GM21447 (cell line): ENCODE measurements around the gene CTNNA3.

Experiments used
- ATAC-seq: cut with Tn5 transposase; IDR thresholded peaks from one replicate; pipeline ENCODE4 v1.9.1; 2021; ENCODE audit not compliant: unreplicated experiment

The CTNNA3 gene

DNA sequence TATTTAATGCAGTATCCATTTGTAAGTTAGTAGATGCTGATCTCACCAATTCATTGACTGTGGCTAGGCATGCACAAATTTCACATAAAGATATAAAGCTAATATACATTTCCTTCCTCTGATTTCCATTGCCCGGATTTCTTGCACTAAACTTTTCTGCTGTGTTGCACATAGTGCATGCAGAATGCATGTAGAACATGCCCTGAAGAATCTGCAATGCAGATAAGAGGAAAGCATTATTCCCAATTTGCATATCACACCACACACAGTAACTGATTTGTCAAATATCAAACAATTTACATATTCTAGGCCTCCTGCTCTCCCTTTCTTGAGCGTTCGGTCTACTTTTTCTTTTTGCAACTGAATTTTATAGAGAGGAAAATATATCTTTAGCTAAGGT is 646.0 kb downstream of the CTNNA3 start:
- ATAC-seq, result no peak

- no peak for ATAC-seq
Measured at GRCh38 chr10:67046507-67046906, 649.5 kb downstream of the CTNNA3 start.

GRCh38 chr10:67045404-67045803 is 650.6 kb downstream of the CTNNA3 start:
- no peak for ATAC-seq

DNA sequence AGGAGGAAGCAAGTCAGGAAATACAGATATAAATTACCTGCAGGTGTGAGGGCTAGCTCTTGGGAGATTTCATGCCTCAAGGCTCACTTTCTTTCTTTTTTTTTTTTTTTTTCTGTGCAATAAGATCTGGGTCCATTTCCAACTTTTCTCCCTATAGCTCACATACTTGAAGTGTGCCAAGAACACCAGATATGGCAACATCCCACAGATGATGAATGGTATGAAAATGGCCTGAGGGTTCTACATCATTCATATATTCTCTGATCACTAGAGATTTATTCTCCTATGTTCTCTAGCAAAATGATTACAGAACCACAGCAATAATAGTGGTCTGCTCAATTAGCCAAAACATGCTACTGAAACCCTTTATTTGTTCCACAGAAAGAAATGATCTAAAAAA is 653.0 kb downstream of the CTNNA3 start:
- no peak for ATAC-seq

- ATAC-seq, result no peak
Measured at GRCh38 chr10:67036808-67037207, 659.2 kb downstream of the CTNNA3 start.

DNA sequence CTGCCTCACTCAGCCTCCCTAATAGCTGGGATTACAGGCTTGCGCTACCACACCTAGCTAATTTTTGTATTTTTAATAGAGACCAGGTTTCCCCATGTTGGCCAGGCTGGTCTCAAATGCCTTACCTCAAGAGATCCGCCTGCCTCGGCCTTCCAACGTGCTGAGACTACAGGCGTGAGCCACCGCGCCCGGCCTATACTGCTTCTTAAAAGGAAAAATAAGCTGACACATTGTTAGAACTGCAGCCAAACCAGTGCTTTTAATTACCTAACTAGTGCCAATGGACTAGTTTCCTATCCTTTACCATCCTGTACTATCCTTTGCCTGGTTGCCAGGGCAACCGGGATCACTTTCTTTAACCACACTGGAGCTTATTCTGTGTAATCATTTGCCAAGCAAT is 662.1 kb downstream of the CTNNA3 start:
- no peak for ATAC-seq

- ATAC-seq, result no peak
Measured at GRCh38 chr10:67022099-67022498, 673.9 kb downstream of the CTNNA3 start.

GRCh38 chr10:67017218-67017617 is 678.8 kb downstream of the CTNNA3 start:
- no peak for ATAC-seq

- no peak for ATAC-seq
Measured at GRCh38 chr10:67015225-67015624, 680.8 kb downstream of the CTNNA3 start.

DNA sequence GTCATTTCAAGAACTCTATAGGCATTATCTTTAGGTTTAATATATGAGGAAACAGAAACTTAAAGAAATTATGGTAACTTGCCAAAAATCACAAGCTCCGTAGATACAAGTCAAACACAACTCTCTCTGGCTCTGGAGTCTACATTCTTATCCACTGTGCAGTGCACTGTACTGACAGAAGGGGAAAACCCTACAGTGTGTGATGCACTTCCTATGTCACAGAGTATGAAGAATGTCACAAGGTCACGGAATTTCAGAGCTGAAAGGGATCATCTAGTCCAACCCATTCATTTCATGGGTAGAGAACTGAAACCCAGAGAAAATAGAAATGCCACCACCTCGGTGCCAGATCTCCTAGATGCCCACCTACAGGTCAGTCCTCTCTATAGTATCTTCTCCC is 684.0 kb downstream of the CTNNA3 start:
- no peak for ATAC-seq

DNA sequence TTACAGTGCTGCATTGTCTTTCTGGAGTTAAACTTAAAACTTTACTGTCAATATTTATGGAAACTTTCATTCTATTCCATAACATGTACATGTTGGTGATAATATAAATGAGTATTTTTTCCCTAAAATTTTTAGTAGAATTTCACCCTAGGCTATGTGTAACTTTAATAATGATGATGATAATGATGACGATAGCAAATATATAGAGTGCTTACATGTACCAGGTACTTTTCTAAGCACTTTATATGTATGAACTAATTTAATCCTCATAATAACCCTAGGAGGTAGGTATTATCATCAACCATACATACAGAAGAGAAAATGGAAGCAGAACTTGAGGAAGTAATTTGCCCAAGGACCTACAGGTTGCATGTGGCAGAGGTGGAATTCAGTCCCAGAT is 684.5 kb downstream of the CTNNA3 start:
- no peak for ATAC-seq

- no peak for ATAC-seq
Measured at GRCh38 chr10:67005981-67006380, 690.0 kb downstream of the CTNNA3 start.

DNA sequence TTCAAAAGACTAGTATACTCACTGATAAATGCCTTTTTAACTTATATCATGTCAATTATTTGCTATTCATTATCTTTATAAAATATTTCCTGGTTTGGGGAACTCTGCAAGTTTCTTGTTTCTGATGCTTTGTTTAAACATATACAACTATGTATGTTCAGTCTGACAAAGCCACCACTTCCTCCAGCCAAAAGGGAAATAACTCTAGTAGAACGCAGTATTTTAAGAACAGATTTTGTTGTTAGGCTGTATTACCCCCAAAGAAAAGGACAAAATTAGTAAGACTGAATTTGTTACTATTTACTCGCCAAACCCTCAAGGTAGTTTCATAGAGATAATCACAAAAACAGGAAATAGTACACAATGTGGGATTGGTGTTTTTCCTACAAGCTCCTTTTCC is 691.3 kb downstream of the CTNNA3 start:
- no peak for ATAC-seq

DNA sequence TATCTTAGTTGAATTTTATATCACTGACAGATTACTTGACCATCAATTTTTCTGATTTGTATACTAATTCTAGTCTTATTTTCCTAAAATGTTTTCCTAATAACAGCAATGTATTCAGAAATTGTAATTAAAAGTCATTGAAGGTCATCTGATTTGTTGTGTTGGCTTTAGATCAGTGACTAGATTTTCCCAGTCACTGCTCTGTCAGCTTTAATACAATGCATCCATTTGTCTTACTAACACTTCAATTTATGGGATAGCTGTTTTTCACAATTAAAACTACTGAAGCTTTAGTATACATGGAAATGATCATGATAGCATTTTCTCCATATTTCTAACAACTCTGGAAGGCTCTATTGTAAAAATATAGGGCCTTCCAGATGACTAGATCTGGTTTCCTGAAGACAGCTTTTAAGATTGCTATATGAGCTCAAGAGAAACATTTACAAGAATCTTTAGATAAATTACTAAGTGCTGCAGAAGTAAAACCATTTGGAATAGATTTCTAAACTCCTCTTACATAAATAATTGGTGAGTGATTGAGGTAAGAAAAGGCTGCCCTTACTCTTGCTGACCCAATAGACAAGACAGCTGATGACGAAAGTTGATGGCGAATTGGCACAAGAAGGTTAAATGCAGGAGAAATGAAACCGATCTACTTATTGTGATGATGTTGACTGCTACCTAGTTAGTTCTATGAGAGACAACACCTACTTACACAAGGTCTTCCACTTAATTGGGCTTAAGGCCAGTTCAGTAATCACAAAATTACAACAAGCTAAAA is 696.0 kb downstream of the CTNNA3 start:
- no peak for ATAC-seq

DNA sequence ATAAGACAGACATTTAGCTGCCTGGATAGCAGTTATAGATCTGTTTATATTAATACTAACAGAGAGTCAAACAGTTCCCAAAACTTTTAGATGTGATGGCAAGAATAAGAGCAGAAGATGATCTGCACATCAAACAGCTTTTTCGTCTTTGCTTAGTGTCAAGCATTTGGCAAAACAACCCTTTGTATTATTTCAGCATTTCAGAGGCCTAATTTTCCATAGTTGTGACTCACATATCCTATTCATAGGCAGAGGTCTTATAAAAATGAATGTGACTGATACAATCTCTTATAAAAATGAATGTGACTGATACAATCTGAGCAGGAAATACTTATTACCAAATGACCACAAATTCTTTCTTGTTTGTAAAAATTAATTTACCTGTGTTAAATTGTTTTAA is 699.0 kb downstream of the CTNNA3 start:
- ATAC-seq, result no peak

GRCh38 chr10:66990143-66990830 is 705.7 kb downstream of the CTNNA3 start:
- ATAC-seq, result no peak

DNA sequence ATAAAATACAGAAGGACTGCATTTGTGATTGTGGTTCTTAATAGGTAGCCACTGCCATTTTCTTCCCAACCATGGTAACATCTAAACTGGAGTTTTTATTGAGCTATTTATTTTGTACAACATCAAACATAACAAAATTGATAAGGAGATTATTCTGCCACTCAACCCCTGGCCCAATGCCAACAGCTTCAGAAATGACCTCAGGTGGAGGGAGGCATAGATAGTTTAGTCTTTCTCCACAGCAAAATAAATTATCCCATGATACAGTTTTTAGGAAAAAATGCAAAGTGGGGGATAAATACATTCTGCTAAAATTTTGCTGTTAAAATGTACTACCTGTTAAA is 712.5 kb downstream of the CTNNA3 start:
- no peak for ATAC-seq

- ATAC-seq, result no peak
Measured at GRCh38 chr10:66982792-66983474, 713.1 kb downstream of the CTNNA3 start.

- ATAC-seq, result no peak
Measured at GRCh38 chr10:66982053-66982420, 714.0 kb downstream of the CTNNA3 start.

DNA sequence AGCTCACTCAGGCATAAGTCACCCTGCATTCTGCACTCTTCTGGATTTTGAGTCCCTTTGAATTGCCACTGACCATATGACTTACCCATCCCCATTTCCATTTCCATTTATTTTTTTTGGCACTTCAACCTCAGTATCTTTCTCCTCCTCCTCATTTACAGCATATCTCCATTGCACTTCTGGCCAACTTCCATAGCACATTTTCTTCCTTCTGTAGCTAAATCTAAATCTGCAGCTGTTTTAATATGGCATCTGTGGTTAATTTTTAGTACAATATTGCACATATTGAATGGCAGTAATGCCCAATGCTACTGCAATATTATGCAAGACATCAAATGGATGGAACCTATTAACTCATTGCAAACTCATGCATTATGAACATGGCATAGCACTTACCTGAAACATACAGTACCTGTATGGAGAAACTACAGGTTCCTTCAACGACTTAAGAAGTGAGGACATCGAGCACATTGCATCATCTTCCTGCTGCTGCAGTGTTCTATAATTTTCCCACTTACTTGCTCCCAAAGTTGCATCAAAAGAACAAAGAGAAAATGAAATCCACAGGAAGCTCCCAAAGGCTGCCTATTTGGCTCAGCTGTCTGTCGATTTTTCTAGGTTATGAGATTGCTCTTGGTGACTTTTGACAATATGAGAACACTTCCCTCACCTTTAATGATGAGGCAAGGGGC is 714.5 kb downstream of the CTNNA3 start:
- no peak for ATAC-seq

DNA sequence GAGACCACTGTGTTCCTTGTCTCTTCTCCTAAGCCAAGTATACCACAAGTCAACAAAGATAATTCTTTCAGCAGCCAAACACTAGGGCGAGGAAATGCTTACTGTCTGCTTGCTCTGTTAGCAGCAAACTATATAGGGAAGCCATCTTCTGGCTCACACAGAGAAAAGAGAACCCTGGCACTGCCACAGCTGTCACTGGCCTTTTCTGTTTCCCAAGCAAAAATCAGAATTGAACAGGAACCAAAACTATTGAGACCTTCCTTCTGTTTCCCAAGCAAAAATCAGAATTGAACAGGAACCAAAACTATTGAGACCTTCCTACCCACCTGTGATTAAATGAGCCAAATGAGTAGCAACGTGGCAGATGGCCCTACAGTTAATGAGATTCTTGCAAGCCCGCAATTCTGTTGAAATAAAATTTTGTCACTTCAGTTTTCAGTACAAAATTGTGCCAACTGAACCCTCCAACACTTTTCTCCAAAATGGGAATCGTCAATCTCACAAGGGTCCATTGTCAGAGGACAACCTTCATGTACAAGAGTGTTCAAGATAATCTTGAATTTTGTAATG is 715.7 kb downstream of the CTNNA3 start:
- no peak for ATAC-seq
